ENCODE measurements around the gene LCE1B.

The LCE1B gene

GRCh38 chr1:152806576-152806975, 5.2 kb upstream of the LCE1B start, which contains the start of gene LCE1C:
Gene LCE1C (minus strand): TSS chr1:152806651. CDS start chr1:152805478, 1,173 bp downstream.
- no peak within 1 kb of the TSS for H2AFZ ChIP-seq (ENCODE audit: low read length, unreplicated experiment)
- no peak within 1 kb of the TSS for H3K27ac ChIP-seq (ENCODE audit: low read depth, low read length)
- H3K4me3 ChIP-seq (ENCODE audit: low read depth, low read length): no peak within 1 kb of the TSS
- no peaks in the 10 kb centered on the region for H3K4me1 ChIP-seq (ENCODE audit: control insufficient read depth, insufficient read depth, low read length, unreplicated experiment)
- H3K79me2 ChIP-seq (ENCODE audit: control insufficient read depth, insufficient read depth, low read length, unreplicated experiment): no peaks in the 10 kb centered on the region
- peaks cover 4% of the 10 kb centered on the region; the same call in 1 of the 2 replicates for H3K27me3 ChIP-seq (ENCODE audit: insufficient read depth, low read length)
- H3K36me3 ChIP-seq (ENCODE audit: insufficient read depth, low read length): no peaks in the 10 kb centered on the region

GRCh38 chr1:152811050-152811449, 721 bp upstream of the LCE1B start:
- Histone ChIP-seq H3K27ac (ENCODE audit: low read depth, low read length) (no peak overlapping the region), H3K4me3 (ENCODE audit: low read depth, low read length) (no peak overlapping the region), H3K79me2 (ENCODE audit: control insufficient read depth, insufficient read depth, low read length, unreplicated experiment) (no peaks in the 10 kb centered on the region), H2AFZ (ENCODE audit: low read length, unreplicated experiment) (no peak overlapping the region), H3K27me3 (ENCODE audit: insufficient read depth, low read length) (peaks cover 4% of the 10 kb centered on the region; the same call in 1 of the 2 replicates), H3K36me3 (ENCODE audit: insufficient read depth, low read length) (no peaks in the 10 kb centered on the region), H3K4me1 (ENCODE audit: control insufficient read depth, insufficient read depth, low read length, unreplicated experiment) (no peaks in the 10 kb centered on the region)

- H3K27me3 ChIP-seq (ENCODE audit: insufficient read depth, low read length): no peaks in the 10 kb centered on the region
- H3K27ac ChIP-seq (ENCODE audit: low read depth, low read length): no peak overlapping the region
- H3K79me2 ChIP-seq (ENCODE audit: control insufficient read depth, insufficient read depth, low read length, unreplicated experiment): no peaks in the 10 kb centered on the region
- no peaks in the 10 kb centered on the region for H3K4me1 ChIP-seq (ENCODE audit: control insufficient read depth, insufficient read depth, low read length, unreplicated experiment)
- no peaks in the 10 kb centered on the region for H3K36me3 ChIP-seq (ENCODE audit: insufficient read depth, low read length)
- H3K4me3 ChIP-seq (ENCODE audit: low read depth, low read length): no peak overlapping the region
- no peak overlapping the region for H2AFZ ChIP-seq (ENCODE audit: low read length, unreplicated experiment)
Measured at GRCh38 chr1:152817309-152817708, 5.5 kb downstream of the LCE1B start.

- no peak overlapping the region for H2AFZ ChIP-seq (ENCODE audit: low read length, unreplicated experiment)
- H3K79me2 ChIP-seq (ENCODE audit: control insufficient read depth, insufficient read depth, low read length, unreplicated experiment): no peaks in the 10 kb centered on the region
- no peak overlapping the region for H3K27ac ChIP-seq (ENCODE audit: low read depth, low read length)
- H3K4me1 ChIP-seq (ENCODE audit: control insufficient read depth, insufficient read depth, low read length, unreplicated experiment): no peaks in the 10 kb centered on the region
- H3K36me3 ChIP-seq (ENCODE audit: insufficient read depth, low read length): no peaks in the 10 kb centered on the region
- H3K4me3 ChIP-seq (ENCODE audit: low read depth, low read length): no peak overlapping the region
- no peaks in the 10 kb centered on the region for H3K27me3 ChIP-seq (ENCODE audit: insufficient read depth, low read length)
Measured at GRCh38 chr1:152823294-152823693, 11.5 kb downstream of the LCE1B start.

- Histone ChIP-seq H3K79me2 (ENCODE audit: control insufficient read depth, insufficient read depth, low read length, unreplicated experiment) (no peaks in the 10 kb centered on the region), H3K27me3 (ENCODE audit: insufficient read depth, low read length) (no peaks in the 10 kb centered on the region), H3K36me3 (ENCODE audit: insufficient read depth, low read length) (no peaks in the 10 kb centered on the region), H3K27ac (ENCODE audit: low read depth, low read length) (no peak overlapping the region), H3K4me3 (ENCODE audit: low read depth, low read length) (no peak overlapping the region), H2AFZ (ENCODE audit: low read length, unreplicated experiment) (no peak overlapping the region), H3K4me1 (ENCODE audit: control insufficient read depth, insufficient read depth, low read length, unreplicated experiment) (no peaks in the 10 kb centered on the region)
Measured at GRCh38 chr1:152824964-152825363, 13.2 kb downstream of the LCE1B start.

GRCh38 chr1:152827173-152827572, 15.4 kb downstream of the LCE1B start, which contains the start of gene LCE1A:
Gene LCE1A (plus strand): TSS chr1:152827473. CDS start chr1:152827473, 0 bp downstream.
- Histone ChIP-seq H3K27me3 (ENCODE audit: insufficient read depth, low read length) (no peaks in the 10 kb centered on the region), H3K27ac (ENCODE audit: low read depth, low read length) (no peak within 1 kb of the TSS), H3K4me1 (ENCODE audit: control insufficient read depth, insufficient read depth, low read length, unreplicated experiment) (no peaks in the 10 kb centered on the region), H2AFZ (ENCODE audit: low read length, unreplicated experiment) (no peak within 1 kb of the TSS), H3K79me2 (ENCODE audit: control insufficient read depth, insufficient read depth, low read length, unreplicated experiment) (no peaks in the 10 kb centered on the region), H3K4me3 (ENCODE audit: low read depth, low read length) (no peak within 1 kb of the TSS), H3K36me3 (ENCODE audit: insufficient read depth, low read length) (no peaks in the 10 kb centered on the region)

- Histone ChIP-seq H3K36me3 (ENCODE audit: insufficient read depth, low read length) (no peaks in the 10 kb centered on the region), H3K4me3 (ENCODE audit: low read depth, low read length) (no peak overlapping the region), H2AFZ (ENCODE audit: low read length, unreplicated experiment) (no peak overlapping the region), H3K27me3 (ENCODE audit: insufficient read depth, low read length) (no peaks in the 10 kb centered on the region), H3K79me2 (ENCODE audit: control insufficient read depth, insufficient read depth, low read length, unreplicated experiment) (no peaks in the 10 kb centered on the region), H3K27ac (ENCODE audit: low read depth, low read length) (no peak overlapping the region), H3K4me1 (ENCODE audit: control insufficient read depth, insufficient read depth, low read length, unreplicated experiment) (no peaks in the 10 kb centered on the region)
Measured at GRCh38 chr1:152836870-152837269, 25.1 kb downstream of the LCE1B start.

GRCh38 chr1:152842556-152842955, 30.8 kb downstream of the LCE1B start, which contains the start of gene LCE6A:
Gene LCE6A (plus strand): TSS chr1:152842856. CDS start chr1:152843521, 665 bp downstream.
- H3K36me3 ChIP-seq (ENCODE audit: insufficient read depth, low read length): no peaks in the 10 kb centered on the region
- H3K79me2 ChIP-seq (ENCODE audit: control insufficient read depth, insufficient read depth, low read length, unreplicated experiment): no peaks in the 10 kb centered on the region
- no peak within 1 kb of the TSS for H3K27ac ChIP-seq (ENCODE audit: low read depth, low read length)
- H3K27me3 ChIP-seq (ENCODE audit: insufficient read depth, low read length): no peaks in the 10 kb centered on the region
- no peak within 1 kb of the TSS for H2AFZ ChIP-seq (ENCODE audit: low read length, unreplicated experiment)
- H3K4me3 ChIP-seq (ENCODE audit: low read depth, low read length): no peak within 1 kb of the TSS
- no peaks in the 10 kb centered on the region for H3K4me1 ChIP-seq (ENCODE audit: control insufficient read depth, insufficient read depth, low read length, unreplicated experiment)

- no peaks in the 10 kb centered on the region for H3K79me2 ChIP-seq (ENCODE audit: control insufficient read depth, insufficient read depth, low read length, unreplicated experiment)
- no peaks in the 10 kb centered on the region for H3K36me3 ChIP-seq (ENCODE audit: insufficient read depth, low read length)
- no peak overlapping the region for H2AFZ ChIP-seq (ENCODE audit: low read length, unreplicated experiment)
- no peaks in the 10 kb centered on the region for H3K27me3 ChIP-seq (ENCODE audit: insufficient read depth, low read length)
- H3K4me3 ChIP-seq (ENCODE audit: low read depth, low read length): no peak overlapping the region
- no peak overlapping the region for H3K27ac ChIP-seq (ENCODE audit: low read depth, low read length)
- H3K4me1 ChIP-seq (ENCODE audit: control insufficient read depth, insufficient read depth, low read length, unreplicated experiment): no peaks in the 10 kb centered on the region
Measured at GRCh38 chr1:152855661-152856060, 43.9 kb downstream of the LCE1B start.

GRCh38 chr1:152858062-152858461, 46.3 kb downstream of the LCE1B start:
- Histone ChIP-seq H3K27me3 (ENCODE audit: insufficient read depth, low read length) (no peaks in the 10 kb centered on the region), H2AFZ (ENCODE audit: low read length, unreplicated experiment) (no peak overlapping the region), H3K27ac (ENCODE audit: low read depth, low read length) (no peak overlapping the region), H3K36me3 (ENCODE audit: insufficient read depth, low read length) (no peaks in the 10 kb centered on the region), H3K4me1 (ENCODE audit: control insufficient read depth, insufficient read depth, low read length, unreplicated experiment) (no peaks in the 10 kb centered on the region), H3K4me3 (ENCODE audit: low read depth, low read length) (no peak overlapping the region), H3K79me2 (ENCODE audit: control insufficient read depth, insufficient read depth, low read length, unreplicated experiment) (no peaks in the 10 kb centered on the region)

GRCh38 chr1:152859696-152860095, 47.9 kb downstream of the LCE1B start, which contains the start of gene LCE7A:
Gene LCE7A (plus strand): TSS chr1:152859996. CDS start chr1:152860698, 702 bp downstream.
- Histone ChIP-seq H3K79me2 (ENCODE audit: control insufficient read depth, insufficient read depth, low read length, unreplicated experiment) (no peaks in the 10 kb centered on the region), H3K27ac (ENCODE audit: low read depth, low read length) (no peak within 1 kb of the TSS), H3K4me3 (ENCODE audit: low read depth, low read length) (no peak within 1 kb of the TSS), H3K4me1 (ENCODE audit: control insufficient read depth, insufficient read depth, low read length, unreplicated experiment) (no peaks in the 10 kb centered on the region), H3K36me3 (ENCODE audit: insufficient read depth, low read length) (no peaks in the 10 kb centered on the region), H3K27me3 (ENCODE audit: insufficient read depth, low read length) (no peaks in the 10 kb centered on the region), H2AFZ (ENCODE audit: low read length, unreplicated experiment) (no peak within 1 kb of the TSS)

Measured in ACC112 (cell line).